Erythroblast (primary cell): ENCODE data around the gene OR1E2.
"Not testable (repeated sequence)": the region's sequence is repeated elsewhere in the genome, so short reads cannot be mapped to it uniquely, and the experiment has no call there.

Experiments used
- DNase-seq, 2 experiments: peaks; one replicate each; lab custom pipeline; 2025; lab: John Stamatoyannopoulos, UW
- GATA1 ChIP-seq: IDR thresholded peaks from 2 replicates; pipeline ENCODE4 v1.6.1; 2011; ENCODE audit warnings: low read depth, mild to moderate bottlenecking, control low read depth, low read length, moderate library complexity
- POLR2A ChIP-seq: IDR thresholded peaks from 2 replicates; pipeline ENCODE4 v1.6.1; 2011; ENCODE audit warnings: mild to moderate bottlenecking, low read length

Gene OR1E2, protein sequence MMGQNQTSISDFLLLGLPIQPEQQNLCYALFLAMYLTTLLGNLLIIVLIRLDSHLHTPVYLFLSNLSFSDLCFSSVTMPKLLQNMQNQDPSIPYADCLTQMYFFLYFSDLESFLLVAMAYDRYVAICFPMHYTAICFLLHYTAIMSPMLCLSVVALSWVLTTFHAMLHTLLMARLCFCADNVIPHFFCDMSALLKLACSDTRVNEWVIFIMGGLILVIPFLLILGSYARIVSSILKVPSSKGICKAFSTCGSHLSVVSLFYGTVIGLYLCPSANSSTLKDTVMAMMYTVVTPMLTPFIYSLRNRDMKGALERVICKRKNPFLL

GRCh38 chr17:3433741-3434140 is at the start of gene OR1E2:
Gene OR1E2, minus strand, starts transcription at chr17:3433841. Its CDS starts 0 bp downstream, at chr17:3433841.
- TF ChIP-seq GATA1 (no peak), POLR2A (no peak)
- no peak for DNase-seq

GRCh38 chr17:3482852-3483251 is 49.2 kb upstream of the OR1E2 start:
- TF ChIP-seq POLR2A = no peak
- TF ChIP-seq GATA1 = no peak
- DNase-seq = no peak

DNA sequence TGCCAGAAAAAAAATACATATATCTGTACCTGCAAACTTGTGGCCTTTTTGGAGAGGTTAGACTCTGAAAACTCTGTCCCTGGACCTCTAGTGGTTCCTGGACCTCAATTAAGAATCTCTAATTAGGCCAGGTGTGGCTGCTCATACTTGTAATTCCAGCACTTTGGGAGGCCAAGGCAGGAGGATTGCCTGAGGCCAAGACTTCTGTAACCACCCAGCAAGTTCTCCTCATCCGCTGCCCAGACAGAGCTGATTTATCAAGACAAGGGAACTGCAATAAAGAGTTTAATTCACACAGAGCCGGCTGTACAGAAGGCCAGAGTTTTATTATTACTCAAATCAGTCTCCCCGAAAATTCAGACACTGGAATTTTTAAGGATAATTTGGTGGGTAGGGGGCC is 46.3 kb upstream of the OR1E2 start:
- no peak for DNase-seq
- no peak for TF ChIP-seq GATA1
- TF ChIP-seq POLR2A = no peak

DNA sequence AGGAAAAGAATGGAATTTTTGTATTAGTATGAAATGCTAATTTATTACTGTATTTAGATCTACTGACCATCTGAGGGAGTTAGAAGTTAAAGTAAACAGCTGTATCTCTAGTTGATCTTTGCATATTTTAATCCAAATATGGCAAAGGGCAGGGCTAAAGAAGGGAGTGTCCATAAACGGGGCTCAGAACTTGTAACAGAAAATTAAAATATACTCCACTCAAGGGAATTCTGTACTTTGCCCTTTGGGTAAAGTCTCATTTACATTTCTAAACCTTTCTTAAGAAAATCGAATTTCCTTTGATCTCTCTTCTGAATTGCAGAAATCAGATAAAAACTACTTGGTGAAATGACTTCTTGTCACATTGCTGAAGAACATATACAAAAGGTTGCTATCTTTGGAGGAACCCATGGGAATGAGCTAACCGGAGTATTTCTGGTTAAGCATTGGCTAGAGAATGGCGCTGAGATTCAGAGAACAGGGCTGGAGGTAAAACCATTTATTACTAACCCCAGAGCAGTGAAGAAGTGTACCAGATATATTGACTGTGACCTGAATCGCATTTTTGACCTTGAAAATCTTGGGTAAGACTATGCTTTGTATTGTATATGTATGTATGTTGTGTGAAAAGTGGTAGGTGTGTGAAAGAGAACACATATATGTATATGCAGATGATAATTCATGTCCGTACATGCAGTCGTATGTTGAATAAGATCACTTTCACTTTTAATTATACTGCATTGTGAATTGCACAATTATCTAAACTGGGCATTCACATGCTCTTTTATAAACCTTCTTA is 42.4 kb upstream of the OR1E2 start, which contains the start of gene ASPA:
TSS of gene ASPA (plus strand) at position 186 of the 799 bp plus-strand sequence. CDS start at position 349, 163 bp downstream.
- no peak for DNase-seq
- TF ChIP-seq GATA1 (no peak), POLR2A (no peak)

DNA sequence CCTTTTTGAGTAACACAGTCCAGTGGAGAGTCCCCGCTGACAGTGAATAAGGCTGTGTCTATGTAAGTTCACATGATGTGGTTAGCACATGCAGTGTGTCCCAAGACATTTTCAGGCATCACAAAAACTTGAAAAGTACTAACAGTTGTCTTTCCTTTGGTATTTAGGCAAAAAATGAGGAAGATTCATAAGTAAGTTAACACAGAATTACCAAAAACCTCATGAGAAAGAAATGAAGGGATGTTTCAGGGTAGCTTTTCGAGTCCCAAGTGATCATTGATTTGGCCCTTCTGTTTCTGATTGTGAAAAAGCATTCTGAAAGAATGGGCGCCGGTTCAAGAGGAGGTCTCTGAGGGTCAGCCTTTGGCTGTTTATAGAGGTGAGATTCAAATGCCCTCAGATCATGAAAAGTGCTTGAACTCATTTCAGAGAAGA is 41.6 kb upstream of the OR1E2 start:
- no peak for TF ChIP-seq POLR2A
- no peak for DNase-seq

DNA sequence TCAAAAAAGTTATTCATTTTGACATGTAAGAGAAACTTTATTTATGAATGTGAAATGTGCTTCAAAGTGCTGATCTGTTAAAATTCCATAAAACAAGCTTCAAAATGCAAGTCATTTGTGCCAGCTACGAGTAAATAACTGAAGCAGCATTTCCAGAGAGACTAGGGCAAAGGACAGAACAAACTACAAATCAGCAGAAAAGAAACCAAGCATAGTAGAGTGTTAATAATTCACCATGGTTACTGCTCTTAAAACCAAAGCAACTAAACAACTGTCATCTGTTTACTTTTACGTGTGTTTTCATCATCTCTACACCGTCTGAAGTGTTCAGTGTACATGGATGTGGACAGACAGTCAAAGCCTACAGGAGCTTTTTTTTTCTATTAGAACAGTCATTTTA is 40.6 kb upstream of the OR1E2 start:
- TF ChIP-seq GATA1 (no peak), POLR2A (no peak)
- no peak for DNase-seq

GRCh38 chr17:3472137-3472536 is 38.5 kb upstream of the OR1E2 start:
- no peak for DNase-seq
- TF ChIP-seq POLR2A = no peak

- no peak for DNase-seq
- no peak for TF ChIP-seq POLR2A
- TF ChIP-seq GATA1 = no peak
Observed at GRCh38 chr17:3471599-3471998, 38.0 kb upstream of the OR1E2 start, which contains the start of gene SPATA22. Gene SPATA22, minus strand, starts transcription at chr17:3471819. Its CDS starts 2,494 bp downstream, at chr17:3469325.

DNA sequence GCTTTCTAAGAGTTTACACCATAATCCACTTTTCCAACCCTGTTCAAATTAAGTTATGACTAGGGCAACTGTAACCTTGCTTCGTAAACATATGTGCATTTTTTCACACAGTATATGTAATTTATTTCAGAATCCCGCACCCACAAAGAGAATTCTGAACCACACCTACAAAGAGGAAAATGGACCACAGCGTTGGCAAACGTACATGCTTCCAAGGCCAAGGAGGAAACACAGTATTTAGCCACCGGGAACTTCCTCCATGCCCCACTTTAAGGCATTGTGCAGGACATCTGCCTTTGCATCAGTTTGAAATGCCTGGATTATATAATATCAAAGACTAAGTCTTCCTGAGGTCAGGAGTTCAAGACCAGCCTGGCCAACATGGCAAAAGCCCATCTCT is 35.9 kb upstream of the OR1E2 start:
- no peak for TF ChIP-seq GATA1
- no peak for TF ChIP-seq POLR2A
- DNase-seq = no peak

GRCh38 chr17:3466355-3466754 is 32.7 kb upstream of the OR1E2 start:
- DNase-seq = not testable (repeated sequence)

DNA sequence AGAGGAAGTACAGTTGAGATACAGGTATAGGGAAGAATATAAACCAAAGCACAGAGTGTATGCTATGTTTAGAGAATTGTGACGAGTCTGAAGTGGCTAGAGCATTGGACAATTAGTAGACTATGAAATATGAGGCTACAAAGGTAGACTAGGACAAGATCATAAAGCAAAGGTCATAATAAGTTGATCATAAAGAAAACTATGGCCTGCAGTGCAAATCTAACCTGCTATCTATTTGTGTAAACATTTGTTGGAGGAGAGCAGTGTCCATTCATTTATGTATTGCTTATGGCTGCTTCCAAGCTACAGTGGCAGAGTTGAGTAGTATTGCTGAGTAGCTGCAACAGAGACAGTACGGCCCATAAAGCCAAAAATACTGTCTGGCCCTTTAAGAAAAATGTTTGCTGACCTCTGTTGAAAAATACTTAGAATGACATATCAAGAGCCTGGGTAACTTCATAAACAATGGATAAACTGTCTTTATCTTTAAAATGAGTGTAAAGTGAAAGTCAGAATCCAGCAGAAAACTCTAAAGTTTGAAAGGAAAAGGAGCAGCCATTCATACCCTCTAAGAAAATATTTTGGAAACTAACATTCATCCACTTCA is 14.5 kb upstream of the OR1E2 start:
- TF ChIP-seq GATA1 (no peak), POLR2A (no peak)
- no peak for DNase-seq

DNA sequence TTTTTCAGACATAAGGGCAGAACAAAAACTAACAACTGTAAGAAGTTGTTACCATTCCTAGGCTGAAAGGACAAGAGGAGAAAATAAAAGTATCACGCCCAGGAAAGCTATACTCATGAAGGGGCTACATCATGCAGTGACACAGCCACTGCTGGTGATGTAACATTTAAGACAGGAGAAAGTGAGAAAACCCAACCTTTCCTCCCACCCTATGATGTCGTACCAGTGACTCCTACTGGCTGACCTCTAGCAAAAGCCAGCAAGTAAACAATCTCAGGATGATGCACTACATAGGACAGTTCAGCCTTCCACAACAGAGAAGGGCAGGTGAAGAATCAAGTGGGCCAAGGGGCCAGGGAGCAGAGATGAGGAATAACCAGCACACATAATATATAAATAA is 14.0 kb upstream of the OR1E2 start:
- DNase-seq = peak in 1 of 2 experiments; percentile 12

GRCh38 chr17:3440451-3440850 is 6.8 kb upstream of the OR1E2 start:
- DNase-seq = no peak
- TF ChIP-seq POLR2A (no peak), GATA1 (no peak)

More for the DNA sequence above, 14.0 kb upstream of the OR1E2 start:
- no peak for TF ChIP-seq POLR2A
- no peak for TF ChIP-seq GATA1

DNA sequence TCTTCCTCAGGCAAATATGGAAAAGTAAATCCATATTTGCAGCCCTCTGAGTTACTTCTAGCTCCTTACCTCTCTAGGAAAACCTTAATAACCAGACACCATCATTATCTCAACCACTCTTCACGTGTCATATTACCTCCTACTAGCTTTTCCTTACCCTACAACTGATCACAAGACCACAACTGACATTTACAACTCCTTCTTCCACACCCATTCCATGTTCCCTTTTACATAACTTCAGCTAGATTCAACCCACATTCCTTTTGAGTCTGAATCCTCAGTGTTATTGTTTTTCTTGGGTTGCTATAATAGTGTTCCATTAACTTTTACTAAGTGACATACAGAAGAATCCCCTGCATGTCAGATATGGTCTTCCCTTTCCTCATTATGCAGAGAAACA is 4.7 kb upstream of the OR1E2 start:
- no peak for DNase-seq
- no peak for TF ChIP-seq GATA1
- no peak for TF ChIP-seq POLR2A

DNA sequence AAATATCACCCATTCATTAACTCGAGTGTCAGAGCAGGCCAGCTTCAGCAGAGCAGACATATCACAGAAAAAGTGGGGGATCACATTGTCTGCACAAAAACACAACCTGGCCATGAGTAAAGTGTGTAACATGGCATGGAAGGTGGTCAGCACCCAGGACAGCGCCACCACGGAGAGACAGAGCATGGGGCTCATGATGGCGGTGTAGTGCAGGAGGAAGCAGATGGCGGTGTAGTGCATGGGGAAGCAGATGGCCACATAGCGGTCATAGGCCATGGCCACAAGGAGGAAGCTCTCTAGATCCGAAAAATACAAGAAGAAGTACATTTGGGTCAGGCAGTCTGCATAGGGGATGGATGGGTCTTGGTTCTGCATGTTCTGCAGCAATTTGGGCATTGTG is 426 bp downstream of the OR1E2 start:
- DNase-seq = peak in 1 of 2 experiments; percentile 16
